ENCODE results near the gene GALK2.

DNA sequence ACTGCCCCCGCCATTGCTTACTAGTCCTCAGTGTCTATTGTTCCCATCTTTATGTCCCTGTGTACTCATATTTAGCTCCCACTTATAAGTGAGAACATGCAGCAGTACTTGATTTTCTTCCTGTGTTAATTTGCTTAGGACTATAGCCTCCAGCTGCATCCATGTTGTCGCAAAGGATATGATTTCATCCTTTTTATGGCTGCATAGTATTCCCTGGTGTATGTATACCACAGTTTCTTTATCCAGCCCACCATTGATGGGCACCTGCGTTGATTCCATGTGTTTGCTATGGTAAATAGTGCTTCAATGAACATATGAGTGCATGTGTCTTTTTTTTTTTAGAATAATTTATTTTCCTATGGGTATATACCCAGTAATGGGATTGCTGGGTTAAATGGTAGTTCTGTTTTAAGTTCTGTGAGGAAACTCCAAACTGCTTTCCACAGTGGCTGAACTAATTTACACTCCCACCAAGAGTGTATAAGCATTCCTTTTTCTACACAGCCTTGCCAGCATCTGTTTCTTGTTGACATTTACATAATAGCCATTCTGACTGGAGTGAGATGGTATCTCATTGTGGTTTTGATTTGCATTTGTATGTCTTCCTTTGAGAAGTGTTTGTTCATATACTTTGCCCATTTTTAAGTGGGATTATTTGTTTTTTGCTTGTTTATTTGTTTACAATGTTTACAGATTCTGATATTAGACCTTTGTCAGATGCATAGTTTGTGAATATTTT is 53.7 kb downstream of the GALK2 start:
- TF ChIP-seq, protein P1, sequence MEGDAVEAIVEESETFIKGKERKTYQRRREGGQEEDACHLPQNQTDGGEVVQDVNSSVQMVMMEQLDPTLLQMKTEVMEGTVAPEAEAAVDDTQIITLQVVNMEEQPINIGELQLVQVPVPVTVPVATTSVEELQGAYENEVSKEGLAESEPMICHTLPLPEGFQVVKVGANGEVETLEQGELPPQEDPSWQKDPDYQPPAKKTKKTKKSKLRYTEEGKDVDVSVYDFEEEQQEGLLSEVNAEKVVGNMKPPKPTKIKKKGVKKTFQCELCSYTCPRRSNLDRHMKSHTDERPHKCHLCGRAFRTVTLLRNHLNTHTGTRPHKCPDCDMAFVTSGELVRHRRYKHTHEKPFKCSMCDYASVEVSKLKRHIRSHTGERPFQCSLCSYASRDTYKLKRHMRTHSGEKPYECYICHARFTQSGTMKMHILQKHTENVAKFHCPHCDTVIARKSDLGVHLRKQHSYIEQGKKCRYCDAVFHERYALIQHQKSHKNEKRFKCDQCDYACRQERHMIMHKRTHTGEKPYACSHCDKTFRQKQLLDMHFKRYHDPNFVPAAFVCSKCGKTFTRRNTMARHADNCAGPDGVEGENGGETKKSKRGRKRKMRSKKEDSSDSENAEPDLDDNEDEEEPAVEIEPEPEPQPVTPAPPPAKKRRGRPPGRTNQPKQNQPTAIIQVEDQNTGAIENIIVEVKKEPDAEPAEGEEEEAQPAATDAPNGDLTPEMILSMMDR (conservative IDR thresholded peaks at IDR 0.05; ENCODE audit: low read length), result no peak
- no peak for TF ChIP-seq EZH2phosphoT487 (IDR thresholded peaks at IDR 0.05; ENCODE audit: borderline replicate concordance)

Data from Loucy (cell line).